H9 (cell line): ENCODE measurements around the gene GSE1. TPM values are rescaled to one million over a fixed set of nuclear protein-coding genes. Genes with fewer than 3 reads are reported as not detected.

Experiments used
- DNase-seq: peaks from one replicate; pipeline ENCODE4 v3.0.0-alpha.2; 2017
- H2AFZ ChIP-seq: one replicate; pipeline ENCODE4 v1.6.1; 2013; ENCODE audit warnings: mild to moderate bottlenecking, low read length, control low read depth, moderate library complexity
- H2AK5ac ChIP-seq: 2 replicates; pipeline ENCODE4 v1.6.1; 2013; ENCODE audit warnings: low read length, control low read depth, mixed read lengths; ENCODE audit not compliant: insufficient read length
- H2BK120ac ChIP-seq: one replicate; pipeline ENCODE4 v1.6.1; 2013; ENCODE audit warnings: low read depth, mild to moderate bottlenecking, low read length, control low read depth, inconsistent platforms; ENCODE audit not compliant: poor library complexity, severe bottlenecking
- H2BK12ac ChIP-seq: 2 replicates; pipeline ENCODE4 v1.6.1; 2013; ENCODE audit warnings: low read length, control low read depth, mixed read lengths, low read depth; ENCODE audit not compliant: insufficient read length
- H2BK15ac ChIP-seq: 2 replicates; pipeline ENCODE4 v1.6.1; 2013; ENCODE audit warnings: low read depth, low read length, control low read depth
- H2BK20ac ChIP-seq: one replicate; pipeline ENCODE4 v1.6.1; 2013; ENCODE audit warnings: low read depth, mild to moderate bottlenecking, low read length, control low read depth, inconsistent platforms; ENCODE audit not compliant: poor library complexity, severe bottlenecking
- H2BK5ac ChIP-seq: 2 replicates; pipeline ENCODE4 v1.6.1; 2013; ENCODE audit warnings: low read length, control low read depth, mixed read lengths; ENCODE audit not compliant: insufficient read length
- H3K14ac ChIP-seq: 2 replicates; pipeline ENCODE4 v1.6.1; 2013; ENCODE audit warnings: low read length, control low read depth; ENCODE audit not compliant: insufficient read depth
- H3K18ac ChIP-seq: 2 replicates; pipeline ENCODE4 v1.6.1; 2013; ENCODE audit warnings: low read depth, mild to moderate bottlenecking, mixed read lengths, low read length, control low read depth; ENCODE audit not compliant: insufficient read length
- H3K23ac ChIP-seq: 2 replicates; pipeline ENCODE4 v1.6.1; 2013; ENCODE audit warnings: low read length, control low read depth, mixed read lengths, low read depth; ENCODE audit not compliant: insufficient read length
- H3K23me2 ChIP-seq: 2 replicates; pipeline ENCODE4 v1.6.1; 2013; ENCODE audit warnings: low read depth, mild to moderate bottlenecking, mixed read lengths, low read length, control low read depth; ENCODE audit not compliant: insufficient read length, poor library complexity, severe bottlenecking
- H3K27ac ChIP-seq: 2 replicates; pipeline ENCODE4 v1.5.1; 2013; ENCODE audit warnings: low read length, control low read depth, mixed read lengths, low read depth; ENCODE audit not compliant: insufficient read length
- H3K27me3 ChIP-seq: 2 replicates; pipeline ENCODE4 v1.6.1; 2013; ENCODE audit warnings: low read length, control low read depth, inconsistent platforms; ENCODE audit not compliant: insufficient read depth
- H3K4ac ChIP-seq: 2 replicates; pipeline ENCODE4 v1.6.1; 2013; ENCODE audit warnings: low read depth, mild to moderate bottlenecking, control low read depth, inconsistent platforms, low read length, moderate library complexity
- H3K4me1 ChIP-seq: 2 replicates; pipeline ENCODE4 v1.6.1; 2013; ENCODE audit warnings: low read length, control low read depth, inconsistent platforms; ENCODE audit not compliant: insufficient read depth
- H3K4me2 ChIP-seq: 2 replicates; pipeline ENCODE4 v1.6.1; 2013; ENCODE audit warnings: low read length, control low read depth, mixed read lengths; ENCODE audit not compliant: insufficient read length, insufficient read depth
- H3K56ac ChIP-seq: 2 replicates; pipeline ENCODE4 v1.6.1; 2013; ENCODE audit warnings: low read depth, mild to moderate bottlenecking, mixed read lengths, low read length, control low read depth; ENCODE audit not compliant: insufficient read length
- H3K79me1 ChIP-seq: 2 replicates; pipeline ENCODE4 v1.6.1; 2013; ENCODE audit warnings: low read depth, mild to moderate bottlenecking, moderate library complexity, low read length, control low read depth, inconsistent platforms; ENCODE audit not compliant: insufficient read depth, poor library complexity, severe bottlenecking
- H3K79me2 ChIP-seq: 2 replicates; pipeline ENCODE4 v1.6.1; 2013; ENCODE audit warnings: low read length, control low read depth, inconsistent platforms; ENCODE audit not compliant: insufficient read depth
- H3K9ac ChIP-seq: 2 replicates; pipeline ENCODE4 v1.6.1; 2013; ENCODE audit warnings: low read length, control low read depth, mixed read lengths; ENCODE audit not compliant: insufficient read length; ENCODE audit errors: extremely low read depth
- H3K9me3 ChIP-seq: one replicate; pipeline ENCODE4 v1.6.1; 2013; ENCODE audit warnings: low read depth, low read length, inconsistent platforms; ENCODE audit not compliant: control insufficient read depth
- H3T11ph ChIP-seq: one replicate; pipeline ENCODE4 v1.6.1; 2013; ENCODE audit warnings: mild to moderate bottlenecking, low read length, control low read depth, inconsistent platforms
- H4K20me1 ChIP-seq: one replicate; pipeline ENCODE4 v1.6.1; 2013; ENCODE audit not compliant: control insufficient read depth, insufficient read length, insufficient read depth
- H4K5ac ChIP-seq: 2 replicates; pipeline ENCODE4 v1.6.1; 2013; ENCODE audit warnings: low read depth, mild to moderate bottlenecking, mixed read lengths, low read length, control low read depth; ENCODE audit not compliant: insufficient read length
- H4K8ac ChIP-seq: replicated peaks from 2 replicates; pipeline ENCODE4 v1.6.1; 2013; ENCODE audit warnings: low read length, control low read depth, mixed read lengths, low read depth; ENCODE audit not compliant: insufficient read length
- H4K91ac ChIP-seq: 2 replicates; pipeline ENCODE4 v1.6.1; 2013; ENCODE audit warnings: low read depth, mild to moderate bottlenecking, moderate library complexity, mixed read lengths, low read length, control low read depth; ENCODE audit not compliant: insufficient read length
- H3K27ac Mint-ChIP-seq, 3 experiments: 2 replicates in 2 of 3; 3 replicates in 1 of 3; pipeline ENCODE4 v1.8.0; 2020 to 2021; ENCODE audit warnings: mixed read lengths in 3 of 3, mild to moderate bottlenecking in 1 of 3, moderate library complexity in 1 of 3
- H3K27me3 Mint-ChIP-seq: 2 replicates; pipeline ENCODE4 v1.8.0; 2021; ENCODE audit warnings: low read depth, mild to moderate bottlenecking, moderate library complexity, mixed read lengths
- H3K36me3 Mint-ChIP-seq, 3 experiments: 2 replicates in 2 of 3; 3 replicates in 1 of 3; pipeline ENCODE4 v1.8.0; 2020 to 2021; ENCODE audit warnings: low read depth in 3 of 3, mixed read lengths in 3 of 3; ENCODE audit not compliant: insufficient read depth in 1 of 3
- H3K4me1 Mint-ChIP-seq, 2 experiments: 2 replicates each; pipeline ENCODE4 v1.8.0; 2020; ENCODE audit warnings: mixed read lengths in 2 of 2
- H3K4me3 Mint-ChIP-seq, 2 experiments: 2 replicates in 1 of 2; 3 replicates in 1 of 2; pipeline ENCODE4 v1.8.0; 2020 to 2021; ENCODE audit warnings: mild to moderate bottlenecking in 2 of 2, mixed read lengths in 2 of 2, moderate library complexity in 1 of 2
- H3K9me3 Mint-ChIP-seq, 2 experiments: 2 replicates in 1 of 2; 3 replicates in 1 of 2; pipeline ENCODE4 v1.8.0; 2020; ENCODE audit warnings: mild to moderate bottlenecking in 2 of 2, mixed read lengths in 2 of 2, moderate library complexity in 1 of 2
- CTCF ChIP-seq: fragments of 200-600 bp; sonication (generic); conservative IDR thresholded peaks from 3 replicates; pipeline ENCODE4 v1.8.0; 2021; ENCODE audit warnings: antibody characterized with exemption, mild to moderate bottlenecking
- WGBS: extraction: QIAGEN DNeasy Blood & Tissue Kit; methylation state at CpG from one replicate; pipeline ENCODE4 v1.1.7; 2013; ENCODE audit warnings: missing lambda C conversion rate, low lambda C conversion rate, mixed read lengths; ENCODE audit not compliant: insufficient read length; ENCODE audit errors: extremely low coverage; 5-methylcytosine and 5-hydroxymethylcytosine counted together
- long read RNA-seq: library from polyadenylated mRNA; unstranded; transcript quantifications from one replicate; pipeline ENCODE4 v2.0.0, GENCODE V29; 2020
- total RNA-seq: library from RNA; stranded (reverse); gene quantifications from 2 replicates; pipeline ENCODE4 v1.2.1, GENCODE V29; 2021

Gene GSE1
- total RNA-seq = 123 and 125 TPM in 2 replicates
- long read RNA-seq, full-length matches to known transcripts = 8 of 125 reads
- long read RNA-seq, partial matches to known transcripts = 66 of 125 reads
- long read RNA-seq, other reads (novel, unspliced or antisense) = 51 of 125 reads

- Histone ChIP-seq H3K4ac (no peak within 1 kb of the TSS), H3T11ph (no peak within 1 kb of the TSS), H4K5ac (no peak within 1 kb of the TSS), H3K56ac (no peak within 1 kb of the TSS), H3K27me3 (no peaks in the 10 kb centered on the region), H3K27ac (no peak within 1 kb of the TSS), H3K4me1 (peaks cover 4% of the 10 kb centered on the region; the same call in 1 of the 2 replicates), H2AK5ac (no peak within 1 kb of the TSS), H2AFZ (no peak within 1 kb of the TSS), H3K14ac (no peak within 1 kb of the TSS), H2BK20ac (no peak within 1 kb of the TSS), H2BK15ac (no peak within 1 kb of the TSS), H4K8ac (no peak within 1 kb of the TSS), H2BK120ac (no peak within 1 kb of the TSS), H3K23me2 (peaks cover 22% of the 10 kb centered on the region), H2BK12ac (no peak within 1 kb of the TSS), H3K79me2 (peaks cover 20% of the 10 kb centered on the region; the same call in 1 of the 2 replicates), H3K4me2 (peak within 1 kb of the TSS; percentile 55), H3K23ac (no peak within 1 kb of the TSS), H4K20me1 (no peaks in the 10 kb centered on the region), H3K18ac (peak within 1 kb of the TSS; percentile 11), H3K9ac (no peak within 1 kb of the TSS), H4K91ac (no peak within 1 kb of the TSS), H3K79me1 (peaks cover 4% of the 10 kb centered on the region), H3K9me3 (no peaks in the 10 kb centered on the region), H2BK5ac (no peak within 1 kb of the TSS)
- peaks cover 3 to 13% (median 13%) of the 10 kb centered on the region in 3 experiments; a peak in 6 of 7 replicates for H3K36me3 Mint-ChIP-seq
- DNase-seq = peak; percentile 97
- peaks cover 13% of the 10 kb centered on the region for H3K27me3 Mint-ChIP-seq
- peaks cover 0 to 2% of the 10 kb centered on the region in 2 experiments; a peak in 2 of 5 replicates for H3K9me3 Mint-ChIP-seq
- no CpG with 5 or more reads among the region's 81 CpGs for WGBS
- no peak for TF ChIP-seq CTCF
- H3K4me3 Mint-ChIP-seq = peak within 1 kb of the TSS; percentile 75 to 83
- H3K27ac Mint-ChIP-seq = no peak within 1 kb of the TSS; a peak in 2 of 7 replicates
- peaks cover 48 to 55% of the 10 kb centered on the region in 2 experiments for H3K4me1 Mint-ChIP-seq
Measured at GRCh38 chr16:85612801-85613603, at the start of gene GSE1. GSE1 (plus strand) TSS chr16:85613322; CDS start chr16:85613392, 70 bp downstream.
